Left cardiac atrium (tissue), 4 donors: Measurements from ENCODE around the gene SNURF. TPM values are rescaled to one million over a fixed set of nuclear protein-coding genes. Genes with fewer than 3 reads are reported as not detected.
"Not testable (repeated sequence)": the region's sequence is repeated elsewhere in the genome, so short reads cannot be mapped to it uniquely, and the experiment has no call there.

ENCODE experiments used
- ATAC-seq, 2 donors: fragments of 200-7000 bp; cut with Tn5 transposase; one replicate each; pipeline ENCODE4 v1.9.1; 2020; ENCODE audit warnings: mild to moderate bottlenecking in 2 of 2, moderate library complexity in 2 of 2
- DNase-seq: peaks from one replicate; pipeline ENCODE4 v3.0.0-alpha.2; 2020
- intact Hi-C, 2 donors: fragments of 100-400 bp; cut with DNase I; formaldehyde crosslinking; loops; one replicate each; pipeline versions ENCODE4 v1.14.1 to v1.15.1; 2022 to 2023
- total RNA-seq, 2 donors: library from RNA; stranded (reverse); fragmentation: NEBNext Ultra II Directional; extraction: Animal tissue kit (Norgen Biotek cat#: 25700); gene quantifications; one replicate each; pipeline ENCODE4 v1.2.1, GENCODE V29; 2021
- donor health status: DM: no; HTN: yes; CAD: no.
- donor health status: DM: no; HTN: yes; CAD: no; lungs with severe emphysema.
- donor health status: DM: yes; HTN: yes; CAD: no.
- donor health status: Dilated cardiomyopathy.

The SNURF gene
- total RNA-seq, 2 donors from 2014 or later: 29.7 to 30.0 TPM

DNA sequence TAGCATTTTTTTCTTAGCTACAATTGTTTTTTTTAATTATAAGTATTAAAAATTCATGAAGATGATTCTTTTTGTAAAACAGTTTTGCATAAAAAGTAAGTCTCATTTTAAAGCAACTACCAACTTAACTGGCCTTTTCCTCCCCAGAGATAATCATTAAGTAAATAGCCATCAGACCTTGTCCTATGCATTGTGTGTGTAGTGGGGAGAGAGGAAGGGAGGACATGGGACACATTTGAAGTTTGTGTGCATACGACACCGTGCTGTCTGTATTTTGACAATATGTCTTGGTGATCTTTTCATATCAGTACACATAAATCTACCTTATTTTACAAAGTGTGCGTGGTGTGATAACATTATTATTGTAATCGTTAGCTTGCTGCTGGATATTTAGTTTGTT is 8.1 kb downstream of the SNURF start:
- DNase-seq (no peak), ATAC-seq (no peak)
- intact Hi-C loops: no loop called here

DNA sequence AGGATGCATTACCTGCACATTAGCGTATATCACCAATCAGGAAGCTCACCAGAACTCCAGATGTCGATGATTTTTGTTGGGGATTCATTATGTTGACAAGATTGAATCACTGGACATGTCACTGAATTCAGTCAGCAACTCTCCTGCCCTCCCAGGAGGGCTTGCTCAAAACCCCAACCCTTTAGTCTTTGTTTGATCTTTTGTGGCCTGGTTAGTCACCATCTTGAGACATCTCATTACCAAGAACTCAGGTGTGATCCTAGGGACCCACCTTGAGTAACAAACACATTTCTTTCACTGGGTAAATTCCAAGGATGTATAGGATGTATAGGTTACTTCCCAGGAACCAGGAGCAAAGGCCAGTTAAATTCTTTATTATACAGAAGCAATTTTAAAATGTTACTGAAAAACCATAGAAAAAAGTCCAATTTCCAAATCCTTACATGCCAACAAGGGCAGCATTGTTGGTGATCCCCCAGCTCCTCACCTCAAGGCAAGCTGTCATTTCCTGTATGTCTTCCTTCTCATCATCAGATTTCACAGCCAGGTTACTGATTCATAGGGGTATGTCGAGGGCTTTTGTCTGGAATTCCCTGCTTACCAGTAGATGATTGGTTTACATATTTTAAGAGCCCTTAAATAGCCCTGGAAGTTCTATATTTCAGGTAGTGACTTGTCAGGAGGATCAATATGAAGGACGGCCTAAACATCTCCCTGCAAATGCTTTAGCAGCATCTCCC is 11.7 kb downstream of the SNURF start:
- DNase-seq (no peak), ATAC-seq (no peak)
- intact Hi-C loops: no loop called here

DNA sequence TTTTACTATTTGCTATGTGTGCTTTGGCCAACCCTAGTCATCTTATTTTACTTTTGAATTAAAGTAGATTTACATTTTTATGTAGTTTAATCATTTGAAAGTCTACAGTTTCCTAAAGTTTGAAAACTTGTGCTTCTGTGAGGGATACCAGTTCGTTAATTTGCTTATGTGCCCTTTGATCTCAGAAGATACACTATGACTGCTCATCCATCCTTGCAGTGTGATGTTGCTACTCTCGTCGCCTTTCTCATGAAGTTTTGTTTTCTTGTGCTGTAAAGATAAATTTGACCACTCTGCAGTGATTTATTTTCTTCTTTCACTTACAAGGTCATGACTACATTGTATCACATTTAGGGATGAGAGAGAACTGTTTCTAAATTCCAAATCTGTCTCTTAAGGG is 16.3 kb downstream of the SNURF start:
- ATAC-seq: no peak
- intact Hi-C loops: no loop called here
- no peak for DNase-seq

DNA sequence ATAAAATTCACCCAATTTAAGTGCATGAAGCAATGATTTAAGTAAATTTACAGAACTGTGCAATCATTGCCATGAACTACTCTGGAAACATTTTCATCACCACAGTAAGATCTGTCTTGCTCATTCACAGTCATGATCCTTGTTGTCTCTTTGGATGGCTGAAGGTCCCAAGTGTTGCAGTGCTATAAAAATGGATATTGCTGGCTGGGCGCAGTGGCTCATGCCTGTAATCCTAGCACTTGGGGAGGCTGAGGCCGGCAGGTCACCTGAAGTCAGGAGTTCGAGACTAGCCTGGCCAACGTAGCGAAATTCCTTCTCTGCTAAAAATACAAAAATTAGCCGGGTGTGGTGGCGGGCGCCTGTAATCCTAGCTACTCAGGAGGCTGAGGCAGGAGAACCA is 17.0 kb downstream of the SNURF start:
- DNase-seq: no peak
- intact Hi-C loops: no loop called here
- no peak for ATAC-seq

DNA sequence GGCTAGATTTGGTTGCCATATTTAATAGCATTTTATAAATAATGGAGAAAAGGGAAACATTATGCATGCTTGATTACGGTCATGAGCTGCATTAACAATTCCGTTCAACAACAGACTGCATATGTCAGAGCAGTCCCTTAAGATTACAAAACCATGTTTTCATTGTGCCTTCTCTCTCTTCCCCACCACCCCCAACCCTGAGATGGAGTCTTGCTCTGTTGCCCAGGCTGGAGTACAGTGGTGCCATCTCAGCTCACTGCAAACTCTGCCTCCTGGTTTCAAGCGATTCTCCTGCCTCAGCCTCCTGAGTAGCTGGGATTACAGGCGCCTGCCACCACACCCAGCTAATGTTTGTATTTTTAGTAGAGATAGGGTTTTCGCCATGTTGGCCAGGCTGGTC is 17.9 kb downstream of the SNURF start:
- intact Hi-C loops, DNase-seq, ATAC-seq: not testable (repeated sequence)

DNA sequence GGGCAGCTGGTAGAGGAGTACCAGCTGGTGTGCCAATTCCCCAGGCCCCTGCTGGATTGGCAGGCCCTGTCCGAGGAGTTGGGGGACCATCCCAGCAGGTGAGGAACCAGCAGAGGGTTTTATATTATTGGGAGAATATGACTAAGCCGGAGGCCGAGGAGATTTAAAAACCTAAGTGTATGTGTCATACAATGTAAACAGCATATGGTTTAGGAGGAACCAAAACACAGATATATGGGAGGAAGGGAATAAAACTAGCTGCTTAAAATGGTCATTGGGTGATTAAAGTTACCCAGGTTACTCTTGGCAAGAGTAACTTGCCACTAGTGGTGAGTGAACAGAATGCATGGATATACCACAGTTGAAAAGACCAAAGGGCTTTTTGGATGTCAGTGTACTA is 22.1 kb downstream of the SNURF start:
- intact Hi-C loops: no loop called here
- ATAC-seq: no peak
- no peak for DNase-seq

DNA sequence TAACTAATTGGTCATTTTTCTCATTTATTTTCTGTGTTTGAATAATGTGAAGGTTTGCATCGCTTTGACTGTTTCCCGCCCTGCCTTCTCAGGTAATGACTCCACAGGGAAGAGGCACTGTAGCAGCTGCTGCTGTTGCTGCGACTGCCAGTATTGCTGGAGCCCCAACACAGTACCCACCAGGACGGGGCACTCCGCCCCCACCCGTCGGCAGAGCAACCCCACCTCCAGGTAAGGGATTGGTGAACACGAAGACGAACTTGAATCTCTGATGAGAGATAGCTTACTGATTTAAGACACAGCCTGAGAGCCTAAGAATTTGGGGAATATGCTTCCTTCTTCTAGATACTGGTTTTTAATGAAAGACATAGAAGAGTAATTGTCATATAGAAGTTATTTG is 22.9 kb downstream of the SNURF start:
- no peak for DNase-seq
- no peak for ATAC-seq
- intact Hi-C loops: no loop called here

DNA sequence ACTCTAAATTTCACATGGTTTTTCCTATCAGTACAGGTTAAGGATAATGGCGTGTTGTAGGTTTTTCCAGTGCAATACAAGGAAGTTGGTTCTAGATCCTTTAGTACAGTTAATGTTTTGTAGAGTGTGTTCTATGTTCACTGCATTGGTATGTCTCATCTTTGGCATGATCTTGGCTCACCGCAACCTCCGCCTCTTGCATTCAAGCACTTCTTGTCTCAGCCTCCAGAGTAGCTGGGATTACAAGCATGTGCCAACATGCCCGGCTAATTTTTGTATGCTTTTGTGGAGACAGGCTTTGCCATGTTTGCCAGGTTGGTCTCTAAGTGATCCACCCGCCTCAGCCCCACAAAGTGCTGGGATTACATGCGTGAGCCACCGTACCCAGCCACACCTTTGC is 30.4 kb downstream of the SNURF start:
- ATAC-seq: peak in 1 of 2 donors; percentile 26
- intact Hi-C loops: no loop called here
- no peak for DNase-seq

DNA sequence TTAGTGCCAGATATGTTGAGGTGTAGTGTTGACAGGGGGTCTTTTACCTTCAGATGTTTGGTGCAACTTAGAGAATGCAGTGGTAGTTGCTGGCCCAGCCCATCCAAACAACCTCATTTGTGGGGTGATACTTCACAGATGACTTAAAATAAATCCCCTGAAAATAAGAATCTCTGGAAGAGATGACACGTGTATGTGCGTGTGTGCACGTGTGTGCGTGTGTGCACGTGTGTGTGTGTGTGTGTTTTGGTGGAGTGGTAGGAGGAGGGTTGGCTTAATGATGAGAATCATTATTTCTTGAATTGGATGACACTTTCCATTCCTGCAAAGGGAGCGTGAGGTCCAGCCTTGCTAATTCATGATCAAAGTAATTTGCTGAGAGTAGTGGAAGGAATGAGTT is 31.9 kb downstream of the SNURF start:
- no peak for ATAC-seq

More for the DNA sequence above, 31.9 kb downstream of the SNURF start:
- intact Hi-C loops: no loop called here
- DNase-seq: no peak

Other genes with a start within 250 kb of the SNURF start
- gene SNRPN, start within 50 bp of the SNURF start, total RNA-seq: 100 to 1,000 TPM; 231 to 269 TPM